Osteoblast (primary cell): ENCODE measurements around the gene TOMM40. TPM values are rescaled to one million over a fixed set of nuclear protein-coding genes. Genes with fewer than 3 reads are reported as not detected.
A peak's percentile ranks its signal among the peaks of the same experiment; 100 is the strongest.

Experiments used
- DNase-seq: peaks from one replicate; pipeline ENCODE4 v3.0.0; 2011; ENCODE audit warnings: low spot score, mixed read lengths; ENCODE audit not compliant: insufficient read length; ENCODE audit errors: missing footprints
- H2AFZ ChIP-seq: 2 replicates; pipeline ENCODE4 v1.6.0; 2011; ENCODE audit warnings: mild to moderate bottlenecking, low read length
- H3K27ac ChIP-seq: 2 replicates; pipeline ENCODE4 v1.5.1; 2011; ENCODE audit warnings: mild to moderate bottlenecking, low read depth, low read length, moderate library complexity
- H3K27me3 ChIP-seq: 2 replicates; pipeline ENCODE4 v1.6.0; 2012; ENCODE audit warnings: mild to moderate bottlenecking, control low read depth, inconsistent platforms, low read length, moderate library complexity; ENCODE audit not compliant: insufficient read depth
- H3K36me3 ChIP-seq: 2 replicates; pipeline ENCODE4 v1.5.1; 2011; ENCODE audit warnings: mild to moderate bottlenecking, low read length, control low read depth, moderate library complexity; ENCODE audit not compliant: insufficient read depth
- H3K4me1 ChIP-seq: 2 replicates; pipeline ENCODE4 v1.5.1; 2011; ENCODE audit warnings: mild to moderate bottlenecking, low read length, control low read depth, moderate library complexity; ENCODE audit not compliant: insufficient read depth
- H3K4me2 ChIP-seq: 2 replicates; pipeline ENCODE4 v1.6.0; 2011; ENCODE audit warnings: mild to moderate bottlenecking, low read length; ENCODE audit not compliant: insufficient read depth
- H3K4me3 ChIP-seq: fragments of 200-600 bp; sonication (generic); 3 replicates; pipeline ENCODE4 v1.5.1; 2012; ENCODE audit warnings: mild to moderate bottlenecking, low read length, inconsistent platforms; ENCODE audit not compliant: insufficient read depth
- H3K79me2 ChIP-seq: 2 replicates; pipeline ENCODE4 v1.6.0; 2012; ENCODE audit warnings: mild to moderate bottlenecking, low read length, control low read depth, inconsistent platforms; ENCODE audit not compliant: insufficient read depth
- H3K9me3 ChIP-seq: 2 replicates; pipeline ENCODE4 v1.5.1; 2011; ENCODE audit warnings: low read depth, low read length, control low read depth
- H4K20me1 ChIP-seq: 2 replicates; pipeline ENCODE4 v1.6.0; 2012; ENCODE audit warnings: mild to moderate bottlenecking, low read length, control low read depth; ENCODE audit not compliant: insufficient read depth
- CTCF ChIP-seq: IDR thresholded peaks from 2 replicates; pipeline ENCODE4 v1.5.1; 2011; ENCODE audit warnings: mild to moderate bottlenecking, low read depth, low read length, moderate library complexity; ENCODE audit errors: extremely low read depth
- total RNA-seq: library from RNA; depleted of rRNA; stranded (reverse); fragments of >200 nt; gene quantifications from 2 replicates; pipeline ENCODE4 v1.2.3, GENCODE V29; 2012

TOMM40 gene
- total RNA-seq, 1 donor = 31.8 TPM

GRCh38 chr19:44951179-44952159, 60.4 kb downstream of the TOMM40 start:
- Histone ChIP-seq H3K36me3 (peaks cover 6% of the 10 kb centered on the region), H2AFZ (peak overlapping the region; percentile 84), H3K4me2 (peak overlapping the region; percentile 79), H3K27ac (no peak overlapping the region), H3K4me3 (peak overlapping the region; percentile 56), H3K9me3 (no peaks in the 10 kb centered on the region), H4K20me1 (peaks cover 11% of the 10 kb centered on the region), H3K79me2 (peaks cover 17% of the 10 kb centered on the region), H3K27me3 (no peaks in the 10 kb centered on the region), H3K4me1 (peaks cover 23% of the 10 kb centered on the region)
- peak; percentile 90 for DNase-seq
- TF ChIP-seq CTCF = peak; percentile 95

Other genes with a start within 250 kb of the TOMM40 start
- gene PVR, start 247.3 kb upstream of the TOMM40 start, total RNA-seq = 50.1 and 53.6 TPM in 2 replicates
- 0.72 and 1.2 TPM in 2 replicates for gene CEACAM19, start 219.8 kb upstream of the TOMM40 start, total RNA-seq
- under 0.01 TPM in 1 of 2 replicates, not detected in the other for gene CEACAM16, start 192.1 kb upstream of the TOMM40 start, total RNA-seq
- 6.5 and 7.2 TPM in 2 replicates for gene BCL3, start 142.5 kb upstream of the TOMM40 start, total RNA-seq
- gene CBLC, start 113.4 kb upstream of the TOMM40 start, total RNA-seq = not detected in 2 replicates
- gene BCAM, start 82.2 kb upstream of the TOMM40 start, total RNA-seq = 4.3 and 4.4 TPM in 2 replicates
- gene NECTIN2, start 45.0 kb upstream of the TOMM40 start, total RNA-seq = 38.9 and 46.0 TPM in 2 replicates
- 44.5 and 46.6 TPM in 2 replicates for gene APOE, start 14.5 kb downstream of the TOMM40 start, total RNA-seq
- 1.2 and 1.4 TPM in 2 replicates for gene APOC1, start 23.4 kb downstream of the TOMM40 start, total RNA-seq
- gene APOC4, start 51.0 kb downstream of the TOMM40 start, total RNA-seq = not detected in 2 replicates
- not detected in 2 replicates for gene APOC2, start 54.8 kb downstream of the TOMM40 start, total RNA-seq
- 45.2 and 61.3 TPM in 2 replicates for gene CLPTM1, start 64.1 kb downstream of the TOMM40 start, total RNA-seq
- gene RELB, start 110.2 kb downstream of the TOMM40 start, total RNA-seq = 8.5 and 9.8 TPM in 2 replicates
- gene CLASRP, start 147.8 kb downstream of the TOMM40 start, total RNA-seq = 17.0 and 17.1 TPM in 2 replicates
- under 0.01 TPM in 1 of 2 replicates, not detected in the other for gene ZNF296, start 185.2 kb downstream of the TOMM40 start, total RNA-seq
- 8.3 and 14.8 TPM in 2 replicates for gene GEMIN7, start 188.0 kb downstream of the TOMM40 start, total RNA-seq
- gene PPP1R37, start 201.9 kb downstream of the TOMM40 start, total RNA-seq = 43.9 and 53.6 TPM in 2 replicates